Hepatocyte (in vitro differentiated cells): ENCODE measurements around the gene ZNF469. TPM values are rescaled to one million over a fixed set of nuclear protein-coding genes. Genes with fewer than 3 reads are reported as not detected.

Source experiments
- DNase-seq: peaks from one replicate; pipeline ENCODE4 v3.0.0-alpha.2; 2016; ENCODE audit warnings: low spot score
- H2AFZ ChIP-seq: fragments of 200-600 bp; sonication (generic); 2 replicates; pipeline ENCODE4 v1.6.0; 2016; ENCODE audit warnings: antibody characterized with exemption, mild to moderate bottlenecking
- H3K27ac ChIP-seq: fragments of 200-600 bp; sonication (generic); 2 replicates; pipeline ENCODE4 v1.5.1; 2016; ENCODE audit warnings: mild to moderate bottlenecking
- H3K27me3 ChIP-seq: fragments of 200-600 bp; sonication (generic); 2 replicates; pipeline ENCODE4 v1.6.1; 2016
- H3K36me3 ChIP-seq: fragments of 200-600 bp; sonication (generic); replicated peaks from 2 replicates; pipeline ENCODE4 v1.5.1; 2016; ENCODE audit warnings: low read depth; ENCODE audit not compliant: insufficient read depth
- H3K4me1 ChIP-seq: fragments of 200-600 bp; sonication (generic); 2 replicates; pipeline ENCODE4 v1.5.1; 2016; ENCODE audit warnings: mild to moderate bottlenecking, moderate library complexity; ENCODE audit not compliant: insufficient read depth
- H3K4me2 ChIP-seq: fragments of 200-600 bp; sonication (generic); 2 replicates; pipeline ENCODE4 v1.6.0; 2016
- H3K4me3 ChIP-seq: fragments of 200-600 bp; sonication (generic); 2 replicates; pipeline ENCODE4 v1.5.1; 2016; ENCODE audit warnings: mild to moderate bottlenecking
- H3K79me2 ChIP-seq: fragments of 200-600 bp; sonication (generic); 2 replicates; pipeline ENCODE4 v1.6.0; 2017; ENCODE audit warnings: mild to moderate bottlenecking
- H3K9me2 ChIP-seq: fragments of 200-600 bp; sonication (generic); replicated peaks from 2 replicates; pipeline ENCODE4 v1.6.0; 2017; ENCODE audit warnings: mild to moderate bottlenecking; ENCODE audit not compliant: insufficient read depth
- H3K9me3 ChIP-seq: fragments of 200-600 bp; sonication (generic); 2 replicates; pipeline ENCODE4 v1.5.1; 2016; ENCODE audit warnings: low read depth, mild to moderate bottlenecking
- H4K20me1 ChIP-seq: fragments of 200-600 bp; sonication (generic); 2 replicates; pipeline ENCODE4 v1.6.0; 2016; ENCODE audit warnings: mild to moderate bottlenecking; ENCODE audit not compliant: insufficient read depth, poor library complexity, severe bottlenecking
- CTCF ChIP-seq: fragments of 200-600 bp; sonication (generic); IDR thresholded peaks from 2 replicates; pipeline ENCODE4 v1.5.1; 2016; ENCODE audit warnings: antibody characterized with exemption, mild to moderate bottlenecking; ENCODE audit not compliant: poor library complexity
- EZH2 ChIP-seq: fragments of 200-600 bp; sonication (generic); IDR thresholded peaks from 2 replicates; pipeline ENCODE4 v1.6.1; 2016; ENCODE audit warnings: antibody characterized with exemption, mild to moderate bottlenecking, borderline replicate concordance
- EZH2phosphoT487 ChIP-seq: fragments of 200-600 bp; sonication (generic); IDR thresholded peaks from one replicate; pipeline ENCODE4 v1.6.1; 2018; ENCODE audit warnings: antibody characterized with exemption, mild to moderate bottlenecking, low read depth, moderate library complexity; ENCODE audit not compliant: unreplicated experiment, severe bottlenecking
- WGBS: methylation state at CpG from one replicate; pipeline ENCODE4 v1.1.6; 2016; ENCODE audit warnings: low lambda C conversion rate; ENCODE audit errors: missing lambda C conversion rate; 5-methylcytosine and 5-hydroxymethylcytosine counted together
- polyA plus RNA-seq: library from polyadenylated mRNA; unstranded; fragments of >200 nt; fragmentation: Nextera tagmentation; extraction: Ambion mirVana; gene quantifications from 2 replicates; pipeline ENCODE4 v1.2.1, GENCODE V29; 2016
- total RNA-seq: library from RNA; depleted of rRNA; stranded (reverse); fragments of >200 nt; gene quantifications from 2 replicates; pipeline ENCODE4 v1.2.3, GENCODE V29; 2014

The ZNF469 gene
- total and polyA plus RNA-seq, 2 experiments from 2014 or later = 1.0 to 1.3 TPM

- H3K27ac ChIP-seq = no peak overlapping the region
- no peak overlapping the region for H3K4me3 ChIP-seq
- H3K36me3 ChIP-seq = no peaks in the 10 kb centered on the region
- no peaks in the 10 kb centered on the region for H3K27me3 ChIP-seq
- no peaks in the 10 kb centered on the region for H3K79me2 ChIP-seq
- no peaks in the 10 kb centered on the region for H3K9me3 ChIP-seq
- no peaks in the 10 kb centered on the region for H3K9me2 ChIP-seq
- H4K20me1 ChIP-seq = no peaks in the 10 kb centered on the region
- H3K4me1 ChIP-seq = no peaks in the 10 kb centered on the region
- TF ChIP-seq CTCF = no peak
- no peak overlapping the region for H3K4me2 ChIP-seq
- WGBS = 79% methylated on average over 20 of the region's 20 CpGs
- no peak for DNase-seq
- H2AFZ ChIP-seq = no peak overlapping the region
Measured at GRCh38 chr16:88339930-88340754, 42.6 kb upstream of the ZNF469 start.

GRCh38 chr16:88340755-88341150 lies 42.0 kb upstream of the ZNF469 start:
- H3K9me2 ChIP-seq = no peaks in the 10 kb centered on the region
- DNase-seq = no peak
- H3K4me1 ChIP-seq = no peaks in the 10 kb centered on the region
- H4K20me1 ChIP-seq = no peaks in the 10 kb centered on the region
- H2AFZ ChIP-seq = no peak overlapping the region
- no peak for TF ChIP-seq EZH2phosphoT487
- TF ChIP-seq CTCF = no peak
- TF ChIP-seq EZH2 = no peak
- no peak overlapping the region for H3K27ac ChIP-seq
- no peaks in the 10 kb centered on the region for H3K36me3 ChIP-seq
- 94% methylated on average over 10 of the region's 11 CpGs for WGBS
- H3K27me3 ChIP-seq = no peaks in the 10 kb centered on the region
- no peak overlapping the region for H3K4me3 ChIP-seq
- H3K9me3 ChIP-seq = no peaks in the 10 kb centered on the region
- H3K79me2 ChIP-seq = no peaks in the 10 kb centered on the region
- no peak overlapping the region for H3K4me2 ChIP-seq

GRCh38 chr16:88341551-88342290 lies 41.0 kb upstream of the ZNF469 start:
- no peaks in the 10 kb centered on the region for H4K20me1 ChIP-seq
- WGBS = 97% methylated on average over 13 of the region's 24 CpGs
- no peaks in the 10 kb centered on the region for H3K27me3 ChIP-seq

More at GRCh38 chr16:88341551-88342290, 41.0 kb upstream of the ZNF469 start:
- Histone ChIP-seq H3K79me2 (no peaks in the 10 kb centered on the region), H3K9me3 (no peaks in the 10 kb centered on the region), H3K9me2 (no peaks in the 10 kb centered on the region), H3K4me1 (no peaks in the 10 kb centered on the region), H3K4me3 (no peak overlapping the region), H2AFZ (no peak overlapping the region), H3K36me3 (no peaks in the 10 kb centered on the region), H3K27ac (no peak overlapping the region), H3K4me2 (no peak overlapping the region)
- TF ChIP-seq EZH2 (no peak), EZH2phosphoT487 (no peak), CTCF (no peak)
- DNase-seq = no peak
